Caco-2 (cell line): ENCODE data around the gene GFM1. TPM values are rescaled to one million over a fixed set of nuclear protein-coding genes. Genes with fewer than 3 reads are reported as not detected.

Source experiments
- BruUV-seq: library from RNA; stranded (reverse); fragments of 400-500 nt; replicated peaks from 2 replicates; lab custom pipeline; 2021; lab: Mats Ljungman, UMichigan
- CTCF ChIA-PET: fragments of 300-600 bp; sonication (Branson Sonifier 250); formaldehyde crosslinking; loops from one replicate; lab custom pipeline; 2022; ENCODE audit warnings: antibody characterized with exemption; lab: Charles Lee
- POLR2A ChIA-PET: fragments of 300-600 bp; sonication (Branson Sonifier 250); formaldehyde crosslinking; loops from one replicate; lab custom pipeline; 2022; ENCODE audit warnings: antibody characterized with exemption; lab: Charles Lee
- DNase-seq, 2 experiments: peaks; one replicate each; pipeline versions ENCODE4 v3.0.0 to v3.0.0-alpha.2; 2020 to 2022
- H3K27me3 ChIP-seq: replicated peaks from 2 replicates; pipeline ENCODE4 v1.6.0; 2011; ENCODE audit warnings: low read length; ENCODE audit not compliant: control insufficient read depth, insufficient read depth
- H3K36me3 ChIP-seq: 2 replicates; pipeline ENCODE4 v1.5.1; 2011; ENCODE audit warnings: low read length; ENCODE audit not compliant: control insufficient read depth, insufficient read depth
- H3K4me1 ChIP-seq: fragments of 250-450 bp; sonication (Bioruptor Pico); 2 replicates; pipeline ENCODE4 v1.5.1; 2020; ENCODE audit warnings: mild to moderate bottlenecking
- H3K4me3 ChIP-seq: 2 replicates; pipeline ENCODE4 v1.5.1; 2011; ENCODE audit warnings: low read depth, mild to moderate bottlenecking, control low read depth, low read length
- H3K9me3 ChIP-seq: fragments of 250-450 bp; sonication (Bioruptor Pico); 2 replicates; pipeline ENCODE4 v1.5.1; 2020; ENCODE audit warnings: mild to moderate bottlenecking, moderate library complexity
- H3K27ac Mint-ChIP-seq: one replicate; pipeline ENCODE4 v1.8.0; 2022; ENCODE audit warnings: mixed read lengths; ENCODE audit not compliant: unreplicated experiment
- H3K27me3 Mint-ChIP-seq: one replicate; pipeline ENCODE4 v1.8.0; 2022; ENCODE audit warnings: mixed read lengths; ENCODE audit not compliant: insufficient read depth, unreplicated experiment
- H3K36me3 Mint-ChIP-seq: one replicate; pipeline ENCODE4 v1.8.0; 2022; ENCODE audit warnings: mild to moderate bottlenecking, mixed read lengths; ENCODE audit not compliant: insufficient read depth, unreplicated experiment
- H3K4me1 Mint-ChIP-seq: one replicate; pipeline ENCODE4 v1.8.0; 2022; ENCODE audit warnings: low read depth, mixed read lengths; ENCODE audit not compliant: unreplicated experiment
- H3K4me3 Mint-ChIP-seq: one replicate; pipeline ENCODE4 v1.8.0; 2022; ENCODE audit warnings: mild to moderate bottlenecking, moderate library complexity, mixed read lengths; ENCODE audit not compliant: unreplicated experiment
- H3K9me3 Mint-ChIP-seq: one replicate; pipeline ENCODE4 v1.8.0; 2022; ENCODE audit warnings: mixed read lengths; ENCODE audit not compliant: unreplicated experiment
- CTCF ChIP-seq, 2 experiments: fragments of 200-600 bp in 1 of 2; IDR thresholded peaks; 1 replicate in 1 of 2; 2 replicates in 1 of 2; pipeline versions ENCODE4 v1.5.1 to v1.8.0; 2011 to 2022; ENCODE audit warnings: antibody characterized with exemption in 1 of 2, control low read depth in 1 of 2, inconsistent platforms in 1 of 2, low read depth in 1 of 2, low read length in 1 of 2, mild to moderate bottlenecking in 1 of 2, moderate library complexity in 1 of 2; ENCODE audit not compliant: insufficient read depth in 1 of 2, severe bottlenecking in 1 of 2, unreplicated experiment in 1 of 2
- intact Hi-C: fragments of 100-400 bp; cut with micrococcal nuclease; formaldehyde crosslinking; loops from one replicate; pipeline ENCODE4 v1.10.0; 2022; ENCODE audit not compliant: unreplicated experiment
- total RNA-seq: library from RNA; stranded (reverse); gene quantifications from 2 replicates; pipeline ENCODE4 v1.2.3, GENCODE V29; 2022

The GFM1 gene
- total RNA-seq, 1 experiment from 2014 or later, result 58.2 TPM

GRCh38 chr3:158739661-158740060 lies 95.3 kb downstream of the GFM1 start:
- intact Hi-C loops, result no loop called here
- Histone ChIP-seq H3K4me1 (no peaks in the 10 kb centered on the region), H3K36me3 (no peaks in the 10 kb centered on the region; the same call in 1 of the 2 replicates), H3K4me3 (no peak overlapping the region), H3K9me3 (no peaks in the 10 kb centered on the region), H3K27me3 (no peaks in the 10 kb centered on the region)
- no peak for TF ChIP-seq CTCF (IDR thresholded peaks at IDR 0.05; ENCODE audit: insufficient read depth in 1 of 2, low read depth in 1 of 2, low read length in 1 of 2, severe bottlenecking in 1 of 2, unreplicated experiment in 1 of 2)
- no TSS peak for BruUV-seq
- H3K4me1 Mint-ChIP-seq, result no peaks in the 10 kb centered on the region
- ChIA-PET CTCF (no interaction called here), POLR2A (no interaction called here)
- no peak overlapping the region for H3K4me3 Mint-ChIP-seq
- no peaks in the 10 kb centered on the region for H3K9me3 Mint-ChIP-seq
- H3K36me3 Mint-ChIP-seq, result no peaks in the 10 kb centered on the region
- H3K27ac Mint-ChIP-seq, result no peak overlapping the region
- no peaks in the 10 kb centered on the region for H3K27me3 Mint-ChIP-seq
- DNase-seq, result no peak

Other genes starting within 250 kb of the GFM1 start
- not detected in 2 replicates for gene MLF1, start 73.3 kb upstream of the GFM1 start, total RNA-seq
- gene LXN, start 28.1 kb downstream of the GFM1 start, total RNA-seq, result not detected in 2 replicates
- gene RARRES1, start 87.9 kb downstream of the GFM1 start, total RNA-seq, result 7.6 and 9.0 TPM in 2 replicates
- gene MFSD1, start 157.5 kb downstream of the GFM1 start, total RNA-seq, result 15.4 and 16.9 TPM in 2 replicates